Measurements from ENCODE around the gene DDX54.
A peak's percentile ranks its signal among the peaks of the same experiment; 100 is the strongest.

DDX54 gene

GRCh38 chr12:113228394-113229028 lies 43.2 kb upstream of the DDX54 start:
- no peaks in the 10 kb centered on the region for H3K27me3 ChIP-seq (ENCODE audit: insufficient read depth, low read length)
- no peak overlapping the region for H3K4me3 ChIP-seq (ENCODE audit: low read depth, low read length)
- peaks cover 21% of the 10 kb centered on the region; the same call in 1 of the 2 replicates for H3K36me3 ChIP-seq (ENCODE audit: insufficient read depth, low read length)
- peaks cover 6% of the 10 kb centered on the region for H3K79me2 ChIP-seq (ENCODE audit: control insufficient read depth, insufficient read depth, low read length, unreplicated experiment)
- H3K4me1 ChIP-seq (ENCODE audit: control insufficient read depth, insufficient read depth, low read length, unreplicated experiment) = peaks cover 21% of the 10 kb centered on the region
- H2AFZ ChIP-seq (ENCODE audit: low read length, unreplicated experiment) = no peak overlapping the region
- H3K27ac ChIP-seq (ENCODE audit: low read depth, low read length) = no peak overlapping the region

DNA sequence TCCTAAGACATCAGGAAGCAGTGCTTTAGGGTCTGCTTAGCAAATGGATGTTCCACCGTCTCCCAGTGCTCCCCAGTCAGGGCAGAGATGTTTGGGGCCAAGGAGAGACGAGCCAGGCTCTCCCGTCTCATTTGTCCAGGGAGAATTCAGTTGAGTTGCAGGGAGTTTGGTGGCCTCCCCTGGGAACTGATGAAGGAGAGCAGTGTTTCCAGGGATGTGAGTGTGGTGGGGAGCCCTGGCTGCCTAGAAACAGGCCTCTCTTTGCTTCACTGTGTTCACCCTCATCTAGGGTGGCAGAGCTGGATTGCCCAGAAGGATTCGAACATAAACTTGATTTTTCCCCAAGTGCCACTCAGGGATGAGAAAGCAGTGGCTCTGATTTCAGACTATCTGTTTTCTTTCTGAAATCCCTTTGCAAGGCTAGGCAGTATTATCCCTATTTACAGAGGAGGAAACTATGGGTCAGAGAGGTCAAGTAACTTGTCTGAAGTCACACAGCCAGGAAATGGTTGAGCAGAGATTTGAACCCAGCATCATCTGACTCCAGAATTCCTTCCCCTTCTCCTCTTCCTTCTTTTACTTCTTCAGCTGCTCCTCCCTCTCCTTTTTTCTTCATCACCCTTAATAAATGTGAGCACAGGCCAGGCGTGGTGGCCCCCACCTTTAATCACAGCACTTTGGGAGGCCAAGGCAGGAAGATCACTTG lies 42.6 kb upstream of the DDX54 start:
- no peak overlapping the region for H3K27ac ChIP-seq (ENCODE audit: low read depth, low read length)
- H3K79me2 ChIP-seq (ENCODE audit: control insufficient read depth, insufficient read depth, low read length, unreplicated experiment) = peaks cover 6% of the 10 kb centered on the region
- H3K27me3 ChIP-seq (ENCODE audit: insufficient read depth, low read length) = no peaks in the 10 kb centered on the region
- H3K4me1 ChIP-seq (ENCODE audit: control insufficient read depth, insufficient read depth, low read length, unreplicated experiment) = peaks cover 22% of the 10 kb centered on the region
- H3K36me3 ChIP-seq (ENCODE audit: insufficient read depth, low read length) = peaks cover 21% of the 10 kb centered on the region; the same call in 1 of the 2 replicates
- no peak overlapping the region for H2AFZ ChIP-seq (ENCODE audit: low read length, unreplicated experiment)
- H3K4me3 ChIP-seq (ENCODE audit: low read depth, low read length) = no peak overlapping the region

GRCh38 chr12:113226696-113227568 lies 41.7 kb upstream of the DDX54 start:
- no peaks in the 10 kb centered on the region for H3K27me3 ChIP-seq (ENCODE audit: insufficient read depth, low read length)
- H3K4me3 ChIP-seq (ENCODE audit: low read depth, low read length) = no peak overlapping the region
- H2AFZ ChIP-seq (ENCODE audit: low read length, unreplicated experiment) = no peak overlapping the region
- peaks cover 13% of the 10 kb centered on the region for H3K79me2 ChIP-seq (ENCODE audit: control insufficient read depth, insufficient read depth, low read length, unreplicated experiment)
- H3K27ac ChIP-seq (ENCODE audit: low read depth, low read length) = no peak overlapping the region
- H3K4me1 ChIP-seq (ENCODE audit: control insufficient read depth, insufficient read depth, low read length, unreplicated experiment) = peaks cover 31% of the 10 kb centered on the region
- peaks cover 21% of the 10 kb centered on the region; the same call in 1 of the 2 replicates for H3K36me3 ChIP-seq (ENCODE audit: insufficient read depth, low read length)

DNA sequence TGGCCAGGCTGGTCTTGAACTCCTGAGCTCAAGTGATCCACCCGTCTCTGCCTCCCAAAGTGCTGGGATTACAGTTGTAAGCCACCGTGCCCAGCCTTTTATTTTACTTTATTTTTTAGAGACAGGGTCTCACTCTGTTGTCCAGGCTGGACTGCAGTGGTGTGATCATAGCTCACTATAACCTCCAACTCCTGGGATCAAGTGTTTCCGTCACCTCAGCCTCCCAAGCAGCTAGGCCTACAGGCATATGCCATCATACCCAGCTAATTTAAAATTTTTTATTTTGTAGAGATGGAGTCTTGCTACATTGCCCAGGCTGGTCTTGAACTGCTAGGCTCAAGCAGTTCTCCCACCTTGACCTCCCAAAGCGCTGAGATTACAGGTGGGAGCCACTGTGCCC lies 39.7 kb upstream of the DDX54 start:
- no peak overlapping the region for H3K27ac ChIP-seq (ENCODE audit: low read depth, low read length)
- peaks cover 18% of the 10 kb centered on the region for H3K4me1 ChIP-seq (ENCODE audit: control insufficient read depth, insufficient read depth, low read length, unreplicated experiment)
- H2AFZ ChIP-seq (ENCODE audit: low read length, unreplicated experiment) = no peak overlapping the region
- no peaks in the 10 kb centered on the region for H3K27me3 ChIP-seq (ENCODE audit: insufficient read depth, low read length)
- no peak overlapping the region for H3K4me3 ChIP-seq (ENCODE audit: low read depth, low read length)
- H3K36me3 ChIP-seq (ENCODE audit: insufficient read depth, low read length) = peaks cover 5% of the 10 kb centered on the region; the same call in 1 of the 2 replicates
- H3K79me2 ChIP-seq (ENCODE audit: control insufficient read depth, insufficient read depth, low read length, unreplicated experiment) = peaks cover 18% of the 10 kb centered on the region

DNA sequence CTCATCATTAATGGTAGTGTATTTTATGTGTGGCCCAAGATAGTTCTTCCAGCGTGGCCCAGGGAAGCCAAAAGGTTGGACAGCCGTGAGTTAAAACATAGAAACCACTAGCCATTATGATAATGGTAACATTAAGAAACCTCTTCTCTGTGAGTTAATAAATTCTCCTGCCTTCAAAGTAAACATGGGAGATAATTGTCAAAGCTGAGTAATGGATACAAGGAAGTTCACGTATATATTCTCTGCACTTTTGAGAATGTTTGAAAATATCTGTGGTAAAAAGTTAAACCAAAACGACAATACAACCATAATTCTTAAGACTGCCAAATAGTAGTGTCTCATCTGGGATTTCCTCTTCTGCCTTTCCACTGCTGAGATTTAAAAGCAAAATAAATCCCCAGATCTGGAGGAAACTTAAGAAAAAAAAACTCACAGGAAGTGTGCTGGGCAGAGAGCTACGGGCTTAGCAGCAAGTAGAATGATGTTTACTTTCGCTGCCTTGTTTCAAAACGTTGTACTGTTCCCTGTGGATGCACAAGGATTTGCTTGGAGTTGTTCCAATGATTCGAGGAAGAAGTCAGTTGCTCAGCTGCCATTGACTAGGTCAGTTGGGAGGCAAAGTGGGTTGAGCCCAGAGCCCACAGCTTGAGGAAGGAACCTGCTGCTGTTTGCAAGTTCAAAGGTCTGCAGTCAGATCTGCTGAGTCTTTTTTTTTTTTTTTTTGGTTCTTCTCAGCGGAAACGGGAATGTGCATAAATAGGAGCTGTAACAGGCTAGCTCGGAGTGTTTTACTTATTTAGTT lies 37.7 kb upstream of the DDX54 start:
- H3K36me3 ChIP-seq (ENCODE audit: insufficient read depth, low read length) = 0 out of 2 replicates have a peak, but pooled peaks cover 2% of the 10 kb centered on the region
- no peaks in the 10 kb centered on the region for H3K27me3 ChIP-seq (ENCODE audit: insufficient read depth, low read length)
- peak overlapping the region; percentile 70 for H2AFZ ChIP-seq (ENCODE audit: low read length, unreplicated experiment)
- H3K79me2 ChIP-seq (ENCODE audit: control insufficient read depth, insufficient read depth, low read length, unreplicated experiment) = peaks cover 18% of the 10 kb centered on the region
- peak overlapping the region; percentile 94 for H3K27ac ChIP-seq (ENCODE audit: low read depth, low read length)
- H3K4me3 ChIP-seq (ENCODE audit: low read depth, low read length) = peak overlapping the region; percentile 88
- H3K4me1 ChIP-seq (ENCODE audit: control insufficient read depth, insufficient read depth, low read length, unreplicated experiment) = peaks cover 18% of the 10 kb centered on the region

DNA sequence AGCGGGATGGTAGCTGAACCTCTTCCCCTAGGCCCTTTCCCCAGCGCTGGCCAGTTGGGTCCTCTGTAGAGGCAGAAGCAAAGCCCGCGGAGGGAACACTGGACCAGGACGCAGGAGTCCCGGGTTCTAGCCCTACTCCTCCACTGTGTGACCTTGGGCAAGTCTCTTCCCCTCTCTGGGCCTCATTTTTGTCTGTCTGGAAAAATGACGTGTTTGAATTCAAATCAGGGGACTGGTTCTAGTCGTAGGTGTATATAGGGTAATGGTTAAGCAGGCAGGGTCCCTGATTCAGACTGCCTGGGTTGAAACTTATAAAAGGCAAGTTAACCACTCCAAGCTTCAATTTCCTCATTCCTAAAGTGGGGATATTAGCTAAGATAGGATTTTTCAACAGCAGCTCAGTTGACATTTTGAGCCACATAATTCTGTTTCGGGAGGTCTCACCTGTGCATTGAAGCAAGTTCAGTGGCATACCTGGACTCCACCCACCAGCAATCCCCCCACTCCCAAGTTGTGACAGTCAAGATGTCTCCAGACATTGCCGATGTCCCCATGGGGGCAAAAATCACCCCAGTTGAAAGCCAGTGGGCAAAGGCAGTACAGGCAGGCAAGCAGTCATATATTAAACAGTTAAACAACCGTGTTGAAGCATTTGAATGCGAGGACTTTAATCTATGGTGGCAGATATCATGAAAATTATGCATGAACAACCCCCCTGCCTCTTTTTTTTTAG lies 36.9 kb upstream of the DDX54 start:
- H3K79me2 ChIP-seq (ENCODE audit: control insufficient read depth, insufficient read depth, low read length, unreplicated experiment) = peaks cover 18% of the 10 kb centered on the region
- peaks cover 24% of the 10 kb centered on the region for H3K4me1 ChIP-seq (ENCODE audit: control insufficient read depth, insufficient read depth, low read length, unreplicated experiment)
- H3K4me3 ChIP-seq (ENCODE audit: low read depth, low read length) = peak overlapping the region; percentile 88
- H3K27ac ChIP-seq (ENCODE audit: low read depth, low read length) = peak overlapping the region; percentile 94
- H3K36me3 ChIP-seq (ENCODE audit: insufficient read depth, low read length) = no peaks in the 10 kb centered on the region
- no peaks in the 10 kb centered on the region for H3K27me3 ChIP-seq (ENCODE audit: insufficient read depth, low read length)
- H2AFZ ChIP-seq (ENCODE audit: low read length, unreplicated experiment) = peak overlapping the region; percentile 70

- peak within 1 kb of the TSS; percentile 70 for H2AFZ ChIP-seq (ENCODE audit: low read length, unreplicated experiment)
- peak within 1 kb of the TSS; percentile 88 for H3K4me3 ChIP-seq (ENCODE audit: low read depth, low read length)
- H3K79me2 ChIP-seq (ENCODE audit: control insufficient read depth, insufficient read depth, low read length, unreplicated experiment) = peaks cover 18% of the 10 kb centered on the region
- no peaks in the 10 kb centered on the region for H3K27me3 ChIP-seq (ENCODE audit: insufficient read depth, low read length)
- peak within 1 kb of the TSS; percentile 94 for H3K27ac ChIP-seq (ENCODE audit: low read depth, low read length)
- peaks cover 32% of the 10 kb centered on the region for H3K4me1 ChIP-seq (ENCODE audit: control insufficient read depth, insufficient read depth, low read length, unreplicated experiment)
- H3K36me3 ChIP-seq (ENCODE audit: insufficient read depth, low read length) = no peaks in the 10 kb centered on the region
Observed at GRCh38 chr12:113221181-113221996, 36.1 kb upstream of the DDX54 start, which contains the start of gene TPCN1. TSS of gene TPCN1 (plus strand) at chr12:113221464. CDS start at chr12:113226853, 5,389 bp downstream.

DNA sequence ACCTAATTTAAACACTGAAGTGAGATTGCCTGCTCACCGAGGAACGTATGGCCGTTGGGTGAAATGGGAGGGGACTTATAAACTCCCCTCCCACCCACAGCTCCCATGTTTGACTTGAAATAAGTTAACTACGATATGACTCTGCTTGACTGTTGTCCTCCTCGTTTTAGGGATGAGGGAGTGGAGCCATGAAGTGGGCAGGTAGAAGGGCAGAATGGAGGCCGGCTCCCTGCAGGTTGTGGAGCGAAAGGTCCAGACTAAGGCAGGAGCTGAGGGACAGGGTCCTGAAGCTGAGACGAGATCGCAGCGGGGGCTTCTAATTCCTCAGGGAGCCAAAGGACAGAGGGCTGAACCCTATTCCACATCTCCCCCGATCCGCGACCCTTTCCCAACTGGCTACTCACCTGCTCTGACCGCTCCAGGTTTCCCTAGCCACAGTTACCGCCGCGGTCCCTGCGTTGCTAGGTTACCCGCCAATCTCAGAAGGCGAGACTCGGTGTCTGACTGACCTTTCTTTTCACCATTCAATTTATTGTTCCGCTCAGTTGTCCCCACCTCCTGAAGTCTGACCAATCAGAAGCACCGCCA lies 35.4 kb upstream of the DDX54 start:
- Histone ChIP-seq H3K27me3 (ENCODE audit: insufficient read depth, low read length) (no peaks in the 10 kb centered on the region), H3K36me3 (ENCODE audit: insufficient read depth, low read length) (no peaks in the 10 kb centered on the region), H3K4me1 (ENCODE audit: control insufficient read depth, insufficient read depth, low read length, unreplicated experiment) (peaks cover 39% of the 10 kb centered on the region), H3K4me3 (ENCODE audit: low read depth, low read length) (peak overlapping the region; percentile 78), H2AFZ (ENCODE audit: low read length, unreplicated experiment) (peak overlapping the region; percentile 37), H3K79me2 (ENCODE audit: control insufficient read depth, insufficient read depth, low read length, unreplicated experiment) (peaks cover 18% of the 10 kb centered on the region), H3K27ac (ENCODE audit: low read depth, low read length) (peak overlapping the region; percentile 11; the same call in 1 of the 2 replicates)

- H3K4me3 ChIP-seq (ENCODE audit: low read depth, low read length) = no peak overlapping the region
- H3K27me3 ChIP-seq (ENCODE audit: insufficient read depth, low read length) = no peaks in the 10 kb centered on the region
- no peaks in the 10 kb centered on the region for H3K36me3 ChIP-seq (ENCODE audit: insufficient read depth, low read length)
- H3K27ac ChIP-seq (ENCODE audit: low read depth, low read length) = no peak overlapping the region
- no peak overlapping the region for H2AFZ ChIP-seq (ENCODE audit: low read length, unreplicated experiment)
- no peaks in the 10 kb centered on the region for H3K79me2 ChIP-seq (ENCODE audit: control insufficient read depth, insufficient read depth, low read length, unreplicated experiment)
- H3K4me1 ChIP-seq (ENCODE audit: control insufficient read depth, insufficient read depth, low read length, unreplicated experiment) = peaks cover 41% of the 10 kb centered on the region
Observed at GRCh38 chr12:113216027-113216426, 30.7 kb upstream of the DDX54 start.
